Umbilical cord (tissue), 2 donors: ENCODE results near the gene SMARCD1. TPM values are rescaled to one million over a fixed set of nuclear protein-coding genes. Genes with fewer than 3 reads are reported as not detected.
A peak's percentile ranks its signal among the peaks of the same experiment; 100 is the strongest.

Experiments used
- DNase-seq: peaks from one replicate; pipeline ENCODE4 v3.0.0-alpha.2; 2015; ENCODE audit warnings: low spot score
- total RNA-seq: library from RNA; depleted of rRNA; stranded (reverse); fragments of >200 nt; gene quantifications from one replicate; pipeline ENCODE4 v1.2.3, GENCODE V29; 2014; ENCODE audit warnings: low replicate concordance; ENCODE audit not compliant: insufficient read depth

The SMARCD1 gene
- total RNA-seq, 1 donor from 2014 or later: 33.0 TPM

DNA sequence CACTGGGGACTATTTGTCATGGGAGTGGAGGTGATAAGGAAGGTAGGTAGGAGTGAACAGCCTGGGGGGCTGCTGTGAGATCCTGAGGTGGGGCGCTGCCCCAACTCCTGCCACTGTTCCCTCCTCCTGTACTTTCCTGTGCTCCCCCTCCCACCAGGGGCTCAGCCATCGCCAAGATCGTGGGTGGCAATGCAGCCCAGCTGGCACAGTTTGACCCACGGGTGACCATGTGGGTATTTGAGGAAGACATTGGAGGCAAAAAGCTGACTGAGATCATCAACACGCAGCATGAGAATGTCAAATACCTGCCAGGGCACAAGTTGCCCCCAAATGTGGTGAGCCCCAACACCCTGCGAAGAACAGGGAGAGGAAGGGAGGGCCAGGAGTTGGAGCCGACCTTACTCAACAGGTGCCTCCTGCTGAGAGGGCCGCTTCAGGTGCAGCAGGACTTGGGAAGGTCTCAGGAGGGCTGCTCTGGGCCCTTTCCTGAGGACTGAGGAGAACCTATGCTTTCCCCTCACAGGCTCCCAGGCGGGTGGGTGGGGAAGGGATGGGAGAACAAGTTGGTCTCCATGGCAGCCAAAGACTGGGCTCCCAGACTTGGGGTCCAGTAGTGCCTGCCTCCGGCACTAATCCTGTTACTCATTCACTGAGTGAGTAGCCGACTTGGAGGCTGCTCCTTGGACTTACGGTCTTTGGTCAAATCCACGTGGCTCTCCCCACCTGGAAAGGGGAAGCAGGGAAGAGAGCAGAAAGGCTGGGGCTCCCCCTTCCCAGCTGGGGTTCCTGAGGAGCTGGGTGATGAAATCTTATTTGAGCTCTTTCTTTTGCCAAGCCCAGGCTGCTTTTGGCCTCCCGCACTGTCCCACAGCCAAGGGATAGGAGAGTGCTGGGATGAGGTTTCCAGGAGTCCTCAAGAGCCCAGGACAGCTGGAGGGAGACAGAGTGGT, 19.6 kb downstream of the SMARCD1 start:
- no peak for DNase-seq

- DNase-seq: no peak
These were observed 20.8 kb downstream of the SMARCD1 start for GRCh38 chr12:50105913-50106450.

- no peak for DNase-seq
These were observed 21.8 kb downstream of the SMARCD1 start for GRCh38 chr12:50106907-50107306.

DNA sequence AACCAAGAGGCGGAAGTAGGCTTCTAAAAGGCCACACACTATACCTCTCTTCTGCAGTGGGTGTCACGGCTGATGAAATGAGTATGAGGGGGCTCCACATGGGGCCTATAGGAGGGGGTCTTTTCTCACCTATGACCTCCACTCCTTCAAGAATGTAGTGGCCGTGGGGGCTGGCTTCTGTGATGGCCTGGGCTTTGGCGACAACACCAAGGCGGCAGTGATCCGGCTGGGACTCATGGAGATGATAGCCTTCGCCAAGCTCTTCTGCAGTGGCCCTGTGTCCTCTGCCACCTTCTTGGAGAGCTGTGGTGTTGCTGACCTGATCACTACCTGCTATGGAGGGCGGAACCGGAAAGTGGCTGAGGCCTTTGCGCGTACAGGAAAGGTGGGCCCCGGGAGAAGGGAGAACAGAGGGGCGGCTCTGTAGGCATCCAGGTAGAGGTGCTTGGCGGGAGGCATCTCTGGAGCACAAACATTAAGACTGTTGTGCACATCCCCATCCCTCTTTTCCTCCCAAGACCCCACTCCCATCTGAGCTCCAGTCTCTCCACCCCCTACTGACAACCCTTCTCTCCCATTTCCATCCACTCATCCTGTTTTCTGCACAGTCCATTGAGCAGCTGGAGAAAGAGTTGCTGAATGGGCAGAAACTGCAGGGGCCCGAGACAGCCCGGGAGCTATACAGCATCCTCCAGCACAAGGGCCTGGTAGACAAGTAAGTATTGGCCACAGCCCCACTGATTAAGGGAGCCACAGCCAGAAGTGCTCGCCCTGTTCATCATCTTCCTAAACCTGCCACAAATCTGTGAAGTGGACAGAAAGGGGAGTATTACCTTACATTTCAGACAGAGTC, 22.5 kb downstream of the SMARCD1 start:
- DNase-seq: no peak

DNA sequence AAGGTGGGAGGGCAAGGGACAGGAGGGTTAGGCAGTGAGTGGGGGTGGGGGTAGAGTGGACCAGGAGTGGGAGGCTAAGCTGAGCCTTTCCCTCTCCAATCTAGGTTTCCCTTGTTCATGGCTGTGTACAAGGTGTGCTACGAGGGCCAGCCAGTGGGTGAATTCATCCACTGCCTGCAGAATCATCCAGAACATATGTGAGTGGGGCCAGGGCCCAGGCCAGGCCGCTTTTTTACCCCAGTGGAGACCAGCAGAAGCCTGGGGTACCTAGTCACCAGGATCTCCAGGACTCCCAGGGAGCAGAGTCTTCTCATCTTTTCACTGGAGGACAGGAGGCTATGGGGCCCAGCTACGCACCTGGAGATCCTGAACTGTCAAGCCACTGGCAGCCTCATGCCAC, 24.2 kb downstream of the SMARCD1 start:
- DNase-seq: no peak

GRCh38 chr12:50110127-50110761, 25.1 kb downstream of the SMARCD1 start:
- no peak for DNase-seq

- DNase-seq: peak; percentile 46
These were observed 25.7 kb downstream of the SMARCD1 start for GRCh38 chr12:50110762-50111351.

DNA sequence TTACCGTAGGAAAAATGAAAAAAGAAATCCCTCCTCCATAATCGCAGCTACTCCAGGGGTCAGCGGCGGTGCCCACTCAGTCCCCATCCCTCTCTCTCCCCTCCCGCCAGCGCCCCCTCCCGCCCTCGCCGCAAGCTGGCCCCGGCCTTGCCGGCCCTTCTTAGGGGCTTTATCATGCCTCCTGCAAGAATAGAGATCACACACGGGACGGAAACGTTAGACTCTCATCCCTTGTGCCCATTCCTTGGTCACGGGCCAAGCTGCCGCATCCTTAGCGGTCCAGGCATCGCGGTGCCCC, 26.2 kb downstream of the SMARCD1 start:
- DNase-seq: no peak

- DNase-seq: peak; percentile 100
These were observed 26.7 kb downstream of the SMARCD1 start, which contains the start of gene COX14 for GRCh38 chr12:50111693-50112455. TSS of gene COX14 (plus strand) at chr12:50112236. CDS start at chr12:50120044, 7,808 bp downstream.

DNA sequence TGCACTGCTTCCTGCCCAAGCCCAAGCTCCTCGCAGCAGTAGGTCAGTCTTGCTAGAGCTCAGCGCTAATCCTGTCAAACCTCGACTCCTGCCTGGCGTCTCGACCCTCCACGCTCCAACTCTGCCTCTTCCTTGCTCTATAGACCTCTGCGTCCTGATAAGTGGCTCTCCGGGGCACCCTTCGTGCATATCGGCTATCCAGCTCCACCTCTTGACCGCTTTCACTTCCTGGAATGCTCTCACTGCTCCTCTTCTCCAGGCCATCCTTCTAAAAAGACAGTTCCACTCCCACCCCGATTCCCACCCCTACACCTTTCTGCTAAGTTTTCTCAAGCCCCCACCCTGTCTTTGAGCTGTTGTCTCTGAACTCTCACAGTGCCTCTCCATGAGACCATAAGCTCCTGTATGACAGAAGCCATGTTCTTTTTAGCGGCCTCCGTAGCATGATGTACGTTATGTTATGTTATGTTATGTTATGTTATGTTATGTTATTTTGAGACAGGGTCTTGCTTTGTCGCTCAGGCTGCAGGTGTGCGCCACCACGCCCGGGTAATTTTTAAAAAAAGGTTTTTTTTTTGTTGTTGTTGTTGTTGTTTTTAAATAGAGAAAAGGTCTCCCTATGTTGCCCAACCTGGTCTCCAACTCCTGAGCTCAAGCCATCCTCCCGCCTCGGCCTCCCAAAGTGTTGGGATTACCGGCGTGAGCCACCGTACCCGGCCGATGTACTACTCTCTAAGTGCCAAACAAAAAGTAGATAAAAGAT, 27.5 kb downstream of the SMARCD1 start:
- DNase-seq: no peak

- no peak for DNase-seq
These were observed 32.0 kb downstream of the SMARCD1 start for GRCh38 chr12:50117057-50117622.

DNA sequence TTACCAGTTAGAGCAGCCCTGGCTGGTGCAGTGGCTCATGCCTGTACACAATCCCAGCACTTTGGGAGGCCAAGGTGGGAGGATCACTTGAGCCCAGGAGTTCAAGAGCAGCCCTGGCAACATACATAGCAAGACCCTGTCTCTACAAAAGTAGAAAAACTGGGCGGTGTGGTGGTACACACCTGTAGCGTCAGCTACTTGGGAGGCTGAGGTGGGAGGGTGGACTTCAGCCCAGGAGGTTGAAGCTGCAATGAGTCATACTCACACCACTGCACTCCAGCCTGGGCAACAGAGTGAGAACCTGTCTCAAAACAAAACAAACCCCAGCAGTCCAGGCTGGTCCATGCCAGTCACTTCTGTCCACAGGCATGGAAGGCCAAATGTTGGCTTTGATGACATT, 34.2 kb downstream of the SMARCD1 start:
- no peak for DNase-seq

DNA sequence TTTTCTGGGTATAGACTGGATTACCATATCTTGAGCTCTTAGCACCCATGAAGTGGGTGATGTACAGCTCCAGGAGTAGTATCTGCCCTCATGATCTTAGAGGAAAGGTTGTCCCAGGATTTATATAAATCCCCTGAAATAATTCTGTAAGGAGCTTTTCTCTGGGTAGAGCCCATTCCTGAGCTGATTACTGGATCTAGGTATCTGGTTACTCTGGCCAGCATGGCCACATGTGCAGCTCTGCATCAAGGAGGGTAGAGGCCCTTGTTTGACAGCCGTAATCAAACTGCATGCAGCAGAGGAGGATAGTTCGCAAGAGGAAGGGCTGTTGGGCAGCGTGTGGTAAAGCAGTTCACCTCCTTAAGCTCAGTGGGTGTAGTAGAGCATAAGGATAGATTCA, 35.4 kb downstream of the SMARCD1 start:
- no peak for DNase-seq

GRCh38 chr12:50120953-50121352, 35.8 kb downstream of the SMARCD1 start:
- DNase-seq: no peak

DNA sequence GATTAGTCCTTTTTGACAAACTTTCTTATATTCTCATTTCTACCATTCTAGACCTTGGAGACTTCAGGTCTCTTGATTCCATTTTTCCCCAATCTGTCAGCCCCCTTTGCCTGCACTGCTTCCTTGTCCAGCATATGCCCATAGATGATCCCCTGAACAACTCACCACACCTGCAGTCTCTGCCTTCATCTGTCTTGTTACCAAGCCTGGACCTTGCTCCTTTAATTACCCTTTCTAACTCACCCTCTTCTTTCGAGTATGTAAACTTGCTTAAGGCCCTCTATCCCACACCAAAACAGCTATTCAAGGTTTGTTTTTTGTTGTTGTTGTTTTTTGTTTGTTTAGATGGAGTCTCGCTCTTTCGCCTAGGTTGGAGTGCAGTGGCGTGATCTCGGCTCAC, 36.5 kb downstream of the SMARCD1 start:
- no peak for DNase-seq

DNA sequence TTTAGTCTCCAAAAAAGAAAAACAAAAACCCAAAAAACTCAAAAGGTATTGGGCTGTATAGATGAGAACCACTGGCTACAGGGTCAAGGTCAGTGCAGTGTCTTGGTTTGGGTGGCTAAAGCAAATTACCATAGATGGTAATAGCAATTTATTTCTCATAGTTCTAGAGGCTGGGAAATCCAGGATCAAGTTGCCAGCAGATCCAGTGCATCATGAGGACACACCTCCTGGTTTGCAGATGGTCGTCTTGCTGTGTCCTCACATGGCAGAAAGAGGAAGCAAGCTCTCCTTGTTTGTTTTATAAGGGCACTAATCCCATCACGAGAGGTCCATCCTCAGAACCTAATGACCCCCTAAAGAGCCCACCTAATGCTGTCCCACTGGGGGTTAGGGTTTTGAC, 38.1 kb downstream of the SMARCD1 start:
- no peak for DNase-seq

GRCh38 chr12:50127546-50127945, 42.4 kb downstream of the SMARCD1 start:
- DNase-seq: no peak

DNA sequence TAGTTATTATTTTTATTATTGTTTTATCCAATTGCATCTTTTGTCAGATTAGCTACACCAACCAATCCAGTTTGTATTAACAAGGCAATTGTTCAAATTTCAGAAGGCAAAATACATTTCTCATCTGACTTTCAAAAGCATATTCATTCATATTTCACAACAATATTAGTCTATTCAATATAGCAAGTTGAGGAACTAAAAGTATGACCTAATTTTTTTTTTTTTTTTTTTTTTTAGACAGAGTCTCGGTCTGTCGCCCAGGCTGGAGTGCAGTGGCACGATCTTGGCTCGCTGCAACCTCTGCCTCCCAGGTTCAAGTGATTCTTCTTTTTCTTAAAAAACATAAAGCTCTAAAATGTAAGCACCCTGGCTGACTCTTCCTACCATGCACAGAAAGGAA, 44.1 kb downstream of the SMARCD1 start:
- DNase-seq: no peak

DNA sequence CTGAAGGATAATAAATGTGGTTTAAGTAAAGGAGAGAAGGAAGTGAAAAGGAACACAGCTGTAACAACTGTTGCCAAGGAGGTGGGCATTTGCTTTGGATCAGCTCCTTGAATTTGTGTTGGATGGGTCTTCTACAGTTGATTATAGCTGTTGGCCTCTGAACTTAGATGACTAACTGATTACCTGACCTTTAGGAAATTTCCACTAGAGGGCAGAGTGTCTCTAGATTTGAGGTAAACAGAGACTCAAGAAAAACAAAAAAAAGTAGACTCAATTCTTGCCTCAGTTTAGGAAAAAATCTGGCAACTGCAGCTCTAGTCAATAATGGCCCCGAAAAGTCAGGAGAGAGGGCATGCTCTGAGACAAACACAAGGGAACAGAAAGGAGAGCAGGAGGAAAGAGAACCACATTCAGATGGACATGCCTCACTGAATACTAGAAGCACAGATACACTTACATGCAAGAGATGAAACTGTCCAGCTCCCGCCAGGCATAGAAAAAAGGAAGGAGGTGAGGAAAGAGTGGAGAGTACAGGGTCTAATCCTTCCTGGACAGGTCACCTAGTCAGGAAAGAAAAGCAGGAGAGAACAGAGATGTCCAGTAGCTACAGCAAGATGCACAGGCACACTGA, 47.5 kb downstream of the SMARCD1 start:
- no peak for DNase-seq
